GM21381 (cell line): ENCODE measurements around the gene NUDT7.

Experiments
- ATAC-seq: cut with Tn5 transposase; IDR thresholded peaks from one replicate; pipeline ENCODE4 v1.9.1; 2021; ENCODE audit warnings: mild to moderate bottlenecking, moderate library complexity; ENCODE audit not compliant: unreplicated experiment

Gene NUDT7

GRCh38 chr16:77722309-77723107 lies at the start of gene NUDT7:
NUDT7 (plus strand) TSS chr16:77722514; CDS start chr16:77722583, 69 bp downstream.
- peak; percentile 92 for ATAC-seq

DNA sequence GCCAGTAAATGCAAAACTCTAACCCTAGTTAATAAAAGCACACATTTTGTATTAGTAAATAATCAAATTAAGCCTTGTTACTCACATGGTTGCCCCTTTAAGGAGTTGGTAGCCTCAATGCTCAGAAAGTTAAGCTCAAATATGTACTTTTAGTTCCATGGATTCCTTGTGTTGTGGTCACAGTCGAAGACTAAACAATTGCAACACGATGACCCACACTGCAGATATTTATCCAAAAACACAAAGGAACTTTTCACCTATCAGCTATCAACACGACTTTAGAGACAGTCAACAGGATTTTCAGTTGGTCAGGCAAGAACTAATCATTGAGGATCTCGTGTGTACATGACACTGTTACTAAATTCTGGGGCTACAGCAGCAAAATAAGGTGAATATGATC lies 47.4 kb upstream of the NUDT7 start:
- no peak for ATAC-seq

- peak; percentile 71 for ATAC-seq
Observed at GRCh38 chr16:77675464-77676324, 46.6 kb upstream of the NUDT7 start.

GRCh38 chr16:77677129-77677528 lies 45.2 kb upstream of the NUDT7 start:
- ATAC-seq, result no peak

- no peak for ATAC-seq
Observed at GRCh38 chr16:77679391-77679790, 42.9 kb upstream of the NUDT7 start.

- ATAC-seq, result no peak
Observed at GRCh38 chr16:77679901-77680300, 42.4 kb upstream of the NUDT7 start.

GRCh38 chr16:77680496-77680895 lies 41.8 kb upstream of the NUDT7 start:
- no peak for ATAC-seq

GRCh38 chr16:77682586-77682985 lies 39.7 kb upstream of the NUDT7 start:
- ATAC-seq, result no peak

- ATAC-seq, result no peak
Observed at GRCh38 chr16:77683397-77684180, 38.7 kb upstream of the NUDT7 start.

DNA sequence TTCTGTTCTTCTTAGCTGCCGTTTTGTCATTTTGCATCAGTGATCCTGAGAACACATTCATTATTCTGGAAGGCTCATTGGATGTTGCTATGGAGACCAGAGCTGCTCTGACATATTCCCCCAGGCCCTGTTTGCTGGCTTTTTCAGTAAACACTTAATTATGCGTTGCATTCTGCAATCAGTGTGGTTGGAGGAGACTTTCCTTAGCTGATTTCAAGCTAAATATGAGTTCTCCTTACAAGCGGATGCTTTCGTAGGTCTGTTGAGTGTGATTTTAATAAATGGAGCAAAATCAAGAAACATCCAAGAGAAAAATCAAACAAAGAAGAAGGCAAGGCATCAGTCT lies 38.2 kb upstream of the NUDT7 start:
- no peak for ATAC-seq

GRCh38 chr16:77686385-77686784 lies 35.9 kb upstream of the NUDT7 start:
- no peak for ATAC-seq

- no peak for ATAC-seq
Observed at GRCh38 chr16:77689971-77690370, 32.3 kb upstream of the NUDT7 start.

DNA sequence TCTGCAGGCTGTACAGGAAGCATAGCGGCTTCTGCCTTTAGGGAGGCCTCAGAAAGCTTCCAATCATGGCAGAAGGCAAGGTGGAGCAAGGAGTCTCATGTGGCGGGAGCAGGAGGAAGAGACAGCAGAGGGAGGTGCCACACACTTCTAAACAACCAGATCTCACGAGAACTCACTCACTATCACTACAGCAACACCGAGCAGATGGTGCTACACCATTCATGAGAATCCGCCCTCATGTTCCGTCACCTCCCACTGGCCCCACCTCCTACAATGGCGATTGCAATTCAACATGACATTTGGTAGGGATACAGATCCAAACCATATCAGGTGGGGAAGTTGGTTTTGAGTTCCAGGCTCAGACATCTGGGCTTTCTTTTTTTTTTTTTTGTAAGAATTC lies 31.9 kb upstream of the NUDT7 start:
- ATAC-seq, result no peak

GRCh38 chr16:77692612-77693011 lies 29.7 kb upstream of the NUDT7 start:
- no peak for ATAC-seq

DNA sequence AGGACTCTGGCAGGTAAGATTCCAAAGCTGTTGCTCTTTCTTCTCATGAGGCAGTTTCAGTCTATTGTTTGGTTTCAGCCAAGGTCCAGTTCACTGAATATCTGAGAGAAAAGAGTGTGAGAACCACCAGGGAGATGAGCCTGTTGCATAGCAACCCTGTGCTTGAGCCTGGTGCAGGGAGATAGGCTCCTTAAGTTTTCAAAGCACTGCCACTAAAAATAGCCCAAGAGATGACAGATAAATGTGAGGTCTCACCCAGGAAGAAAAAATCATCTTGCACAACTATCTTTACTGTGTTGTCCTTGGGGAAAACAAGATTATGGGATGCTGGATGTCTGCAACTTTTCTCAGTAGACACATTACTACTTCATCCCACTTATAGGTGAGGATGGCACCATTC lies 26.2 kb upstream of the NUDT7 start:
- ATAC-seq, result no peak

DNA sequence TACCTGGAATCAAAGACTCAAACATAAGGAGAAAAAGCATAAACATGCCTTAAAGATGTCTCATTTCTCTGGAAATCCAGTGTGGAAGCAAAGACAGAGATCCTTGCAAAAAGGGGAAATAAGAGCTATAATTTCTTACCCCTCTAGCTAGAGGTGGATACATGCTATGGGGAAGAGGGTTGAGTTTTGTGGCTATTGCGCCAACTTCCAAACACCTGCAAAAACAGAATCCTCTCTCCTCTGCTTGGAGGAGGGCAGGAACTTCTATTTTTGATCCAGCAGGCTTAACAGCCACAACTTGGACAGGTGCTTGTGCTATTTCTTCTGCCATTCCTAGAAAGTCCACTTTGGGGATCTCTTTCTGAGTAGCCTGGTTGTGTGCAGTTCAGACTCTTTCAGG lies 21.5 kb upstream of the NUDT7 start:
- ATAC-seq, result no peak

- ATAC-seq, result no peak
Observed at GRCh38 chr16:77705351-77705750, 17.0 kb upstream of the NUDT7 start.

DNA sequence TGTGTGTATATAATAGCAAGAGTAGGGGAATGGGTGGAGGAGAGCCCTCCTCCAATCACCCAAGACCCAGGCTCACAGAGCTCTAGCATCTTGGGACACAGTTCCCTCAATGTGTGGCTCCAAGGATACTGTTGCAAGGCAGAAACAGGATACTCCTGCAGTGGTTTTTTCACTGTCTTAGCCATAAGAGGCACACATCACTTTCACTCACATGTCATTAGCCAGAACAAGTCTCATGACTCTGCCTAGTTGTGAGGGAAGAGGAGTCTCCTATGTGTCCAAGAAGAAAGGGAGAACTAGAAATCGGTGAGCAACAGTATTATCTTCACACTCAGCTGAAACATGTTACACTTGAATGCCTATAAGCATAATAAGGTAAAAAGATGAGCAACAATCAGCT lies 11.1 kb upstream of the NUDT7 start:
- ATAC-seq, result no peak

- ATAC-seq, result no peak
Observed at GRCh38 chr16:77711775-77712174, 10.5 kb upstream of the NUDT7 start.

DNA sequence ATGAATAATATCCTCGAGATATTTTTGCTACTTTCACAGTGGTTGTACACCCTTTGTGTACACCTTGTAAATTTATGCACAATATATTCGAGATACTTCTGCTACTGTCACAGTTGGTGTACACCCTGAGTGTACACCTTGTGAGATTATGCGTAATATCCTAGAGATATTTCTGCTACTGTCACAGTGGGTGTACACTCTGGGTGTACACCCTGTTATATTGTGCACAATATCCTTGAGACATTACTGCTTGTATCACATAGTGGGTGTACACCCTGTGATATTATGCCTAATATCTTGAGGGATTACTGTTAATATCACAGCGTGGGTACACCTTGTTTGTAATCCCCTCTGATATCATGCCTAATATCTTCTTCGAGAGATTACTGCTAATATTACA lies 7.2 kb upstream of the NUDT7 start:
- no peak for ATAC-seq

DNA sequence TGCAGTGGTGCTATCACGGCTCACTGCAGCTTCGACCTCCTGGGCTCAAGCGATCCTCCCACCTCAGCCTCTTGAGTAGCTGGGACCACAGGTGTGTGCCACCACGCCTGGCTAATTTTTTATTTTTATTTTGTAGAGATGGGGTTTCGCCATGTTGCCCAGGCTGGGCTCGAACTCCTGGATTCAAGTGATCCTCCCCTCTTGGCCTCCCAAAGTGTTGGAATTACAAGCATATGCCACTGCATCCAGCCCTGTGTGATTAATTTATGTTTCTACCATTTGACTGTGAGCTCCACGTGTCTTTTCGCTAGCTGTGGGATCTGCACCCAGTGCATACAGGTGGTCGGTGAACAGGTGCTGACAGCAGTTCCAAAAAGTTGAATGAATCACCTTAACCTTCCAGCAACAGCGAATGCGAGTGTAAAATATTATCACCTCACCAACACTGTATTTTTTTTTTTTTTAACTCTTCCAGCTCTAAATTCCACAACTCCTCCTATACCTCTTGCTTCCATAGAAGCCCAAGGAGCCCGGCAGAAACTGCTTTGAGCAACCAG lies 484 bp upstream of the NUDT7 start:
- peak; percentile 23 for ATAC-seq
